HepG2 (cell line): ENCODE data around the gene EHD1. TPM values are rescaled to one million over a fixed set of nuclear protein-coding genes. Genes with fewer than 3 reads are reported as not detected.

Source experiments
- ATAC-seq: fragments of 200-7000 bp; cut with Tn5 transposase; 3 replicates; pipeline ENCODE4 v1.9.1; 2020; ENCODE audit warnings: mild to moderate bottlenecking, moderate library complexity
- BruUV-seq: library from RNA; stranded (reverse); fragments of 400-500 nt; replicated peaks from 2 replicates; lab custom pipeline; 2021; lab: Mats Ljungman, UMichigan
- CTCF ChIA-PET: fragments of 300-600 bp; formaldehyde crosslinking; extraction: SDS; loops from one replicate; lab custom pipeline; 2021; ENCODE audit warnings: low total read pairs, inconsistent platforms, low intra/inter-chr PET ratio; lab: Yijun Ruan, JAX
- POLR2A ChIA-PET: fragments of 350-600 bp; sonication (Branson Sonifier 250); formaldehyde crosslinking; loops from one replicate; lab custom pipeline; 2020; ENCODE audit warnings: antibody characterized with exemption, inconsistent platforms; lab: Yijun Ruan, JAX
- DNase-seq: peaks from one replicate; pipeline ENCODE4 v3.0.0-alpha.2; 2015; ENCODE audit warnings: low spot score
- FAIRE-seq: peaks from 3 replicates; lab custom pipeline; 2011; peaks lifted over from hg19 to GRCh38; lab: Jason Lieb, UNC
- H2AFZ ChIP-seq: one replicate; pipeline ENCODE4 v1.6.1; 2011; ENCODE audit warnings: low read length, inconsistent platforms
- H3K27ac ChIP-seq: fragments of 300-600 bp; 3 replicates; pipeline ENCODE4 v1.8.0; 2011; ENCODE audit warnings: mixed run types, mild to moderate bottlenecking, mixed read lengths, low read length, inconsistent platforms; ENCODE audit not compliant: insufficient read depth; ENCODE audit errors: extremely low read length
- H3K27me3 ChIP-seq, 2 experiments: fragments of 200-600 bp in 1 of 2; 2 replicates in 1 of 2; 3 replicates in 1 of 2; pipeline versions ENCODE4 v1.6.0 to v1.8.0; 2011; ENCODE audit warnings: low read length in 2 of 2, mild to moderate bottlenecking in 2 of 2, moderate library complexity in 2 of 2, inconsistent platforms in 1 of 2; ENCODE audit not compliant: insufficient read depth in 2 of 2, control insufficient read depth in 1 of 2
- H3K36me3 ChIP-seq, 2 experiments: fragments of 200-600 bp in 1 of 2; replicated peaks in 1 of 2; 2 replicates in 1 of 2; 3 replicates in 1 of 2; pipeline versions ENCODE4 v1.5.1 to v1.8.0; 2011; ENCODE audit warnings: low read length in 2 of 2, inconsistent platforms in 1 of 2; ENCODE audit not compliant: insufficient read depth in 2 of 2, control insufficient read depth in 1 of 2
- H3K4me1 ChIP-seq: 2 replicates; pipeline ENCODE4 v1.5.1; 2012; ENCODE audit warnings: low read length, inconsistent platforms; ENCODE audit not compliant: insufficient read depth
- H3K4me2 ChIP-seq: 2 replicates; pipeline ENCODE4 v1.6.0; 2011; ENCODE audit warnings: low read depth, low read length, inconsistent platforms
- H3K4me3 ChIP-seq, 3 experiments: fragments of 200-600 bp in 1 of 3; sonication (generic), shearing (Covaris generic) in 1 of 3; replicated peaks in 1 of 3; 2 replicates each; pipeline ENCODE4 v1.5.1; 2011 to 2016; ENCODE audit warnings: low read length in 3 of 3, inconsistent platforms in 2 of 3, low read depth in 2 of 3, mild to moderate bottlenecking in 2 of 3, control low read depth in 1 of 3, mixed read lengths in 1 of 3; ENCODE audit not compliant: insufficient read depth in 1 of 3
- H3K79me2 ChIP-seq: one replicate; pipeline ENCODE4 v1.6.1; 2011; ENCODE audit warnings: low read length, inconsistent platforms; ENCODE audit not compliant: insufficient read depth
- H3K9ac ChIP-seq: 2 replicates; pipeline ENCODE4 v1.6.0; 2011; ENCODE audit warnings: mild to moderate bottlenecking, low read depth, low read length, inconsistent platforms; ENCODE audit not compliant: insufficient read depth
- H3K9me3 ChIP-seq: 2 replicates; pipeline ENCODE4 v1.5.1; 2012; ENCODE audit warnings: mild to moderate bottlenecking, low read length
- H4K20me1 ChIP-seq: 2 replicates; pipeline ENCODE4 v1.6.0; 2011; ENCODE audit warnings: inconsistent platforms, mild to moderate bottlenecking, low read length, moderate library complexity; ENCODE audit not compliant: insufficient read depth
- CEBPG ChIP-seq: IDR thresholded peaks from 2 replicates; pipeline ENCODE4 v1.6.1; 2016
- MAFK ChIP-seq, 2 experiments: IDR thresholded peaks in 1 of 2; conservative IDR thresholded peaks in 1 of 2; 2 replicates each; pipeline ENCODE4 v1.6.1; 2011; ENCODE audit warnings: improper control_type of control experiment in 2 of 2, low read length in 2 of 2
- MAZ ChIP-seq, 2 experiments: sonication (generic) in 1 of 2; formaldehyde crosslinking in 1 of 2; IDR thresholded peaks; 2 replicates each; pipeline versions ENCODE4 v1.5.0 to v1.6.1; 2012 to 2020; ENCODE audit warnings: low read depth in 2 of 2, mild to moderate bottlenecking in 2 of 2, borderline replicate concordance in 1 of 2, improper control_type of control experiment in 1 of 2, low read length in 1 of 2, missing genetic modification reagents in 1 of 2, moderate library complexity in 1 of 2
- RAD21 ChIP-seq: fragments of 450-650 bp; formaldehyde crosslinking; IDR thresholded peaks from 2 replicates; pipeline ENCODE4 v1.5.0; 2020; ENCODE audit warnings: mild to moderate bottlenecking
- STAG1 ChIP-seq: sonication (generic); formaldehyde crosslinking; IDR thresholded peaks from 2 replicates; pipeline ENCODE4 v1.4.0; 2020; ENCODE audit warnings: missing genetic modification reagents
- ZIK1 ChIP-seq: sonication (generic); formaldehyde crosslinking; IDR thresholded peaks from 2 replicates; pipeline ENCODE4 v1.5.0; 2020; ENCODE audit warnings: mild to moderate bottlenecking, low read depth, missing genetic modification reagents, borderline replicate concordance
- ZNF562 ChIP-seq: sonication (generic); formaldehyde crosslinking; IDR thresholded peaks from 2 replicates; pipeline ENCODE4 v1.8.0; 2022; ENCODE audit warnings: missing genetic modification reagents, borderline replicate concordance
- WGBS: methylation state at CpG from one replicate; pipeline ENCODE4 v1.1.6; 2017; ENCODE audit warnings: low lambda C conversion rate; 5-methylcytosine and 5-hydroxymethylcytosine counted together
- in situ Hi-C: cut with HindIII; loops from 2 replicates; pipeline ENCODE4 v1.10.0; 2017; ENCODE audit warnings: low pct_unique_long_range_greater_than_20kb; ENCODE audit not compliant: extremely low pct_ligation_motif_present
- intact Hi-C: fragments of 100-400 bp; cut with micrococcal nuclease; formaldehyde crosslinking; loops from one replicate; pipeline ENCODE4 v1.10.0; 2022; ENCODE audit not compliant: unreplicated experiment
- polyA plus RNA-seq, 8 experiments: library from polyadenylated mRNA; depleted of rRNA in 3 of 8; stranded (reverse) in 7 of 8; unstranded in 1 of 8; fragments of >200 nt; fragmentation: Illumina TruSeq in 4 of 8; extraction: Trizol in 4 of 8; gene quantifications; 2 replicates each; pipeline versions ENCODE4 v1.2.1 to v1.2.3, GENCODE V29; 2011 to 2016; ENCODE audit warnings: low read depth in 4 of 8, missing spikeins in 1 of 8, mixed read lengths in 1 of 8; ENCODE audit not compliant: insufficient read depth in 1 of 8
- total RNA-seq, 5 experiments: library from RNA; depleted of rRNA; stranded (reverse); fragments of >200 nt; fragmentation: Illumina TruSeq; extraction: Trizol; gene quantifications; 2 replicates each; pipeline ENCODE4 v1.2.3, GENCODE V29; 2016; ENCODE audit warnings: low read depth in 1 of 5
- TF ChIP-seq, protein P1 (sequence below): IDR thresholded peaks from 2 replicates; pipeline ENCODE4 v1.6.1; 2012; ENCODE audit warnings: low read length, improper control_type of control experiment
- TF ChIP-seq, protein P2 (sequence below): sonication (generic); formaldehyde crosslinking; IDR thresholded peaks from 2 replicates; pipeline ENCODE4 v1.4.0; 2020; ENCODE audit warnings: missing genetic modification reagents
- TF ChIP-seq, protein P3 (sequence below): sonication (generic); formaldehyde crosslinking; IDR thresholded peaks from 2 replicates; pipeline ENCODE4 v1.4.0; 2020; ENCODE audit warnings: missing genetic modification reagents, borderline replicate concordance

The EHD1 gene
- total and polyA plus RNA-seq, 2 of the 13 experiments (the other 11 are each of a cell fraction or from before 2014, with no cell fraction given): 23.6 to 26.6 TPM

DNA sequence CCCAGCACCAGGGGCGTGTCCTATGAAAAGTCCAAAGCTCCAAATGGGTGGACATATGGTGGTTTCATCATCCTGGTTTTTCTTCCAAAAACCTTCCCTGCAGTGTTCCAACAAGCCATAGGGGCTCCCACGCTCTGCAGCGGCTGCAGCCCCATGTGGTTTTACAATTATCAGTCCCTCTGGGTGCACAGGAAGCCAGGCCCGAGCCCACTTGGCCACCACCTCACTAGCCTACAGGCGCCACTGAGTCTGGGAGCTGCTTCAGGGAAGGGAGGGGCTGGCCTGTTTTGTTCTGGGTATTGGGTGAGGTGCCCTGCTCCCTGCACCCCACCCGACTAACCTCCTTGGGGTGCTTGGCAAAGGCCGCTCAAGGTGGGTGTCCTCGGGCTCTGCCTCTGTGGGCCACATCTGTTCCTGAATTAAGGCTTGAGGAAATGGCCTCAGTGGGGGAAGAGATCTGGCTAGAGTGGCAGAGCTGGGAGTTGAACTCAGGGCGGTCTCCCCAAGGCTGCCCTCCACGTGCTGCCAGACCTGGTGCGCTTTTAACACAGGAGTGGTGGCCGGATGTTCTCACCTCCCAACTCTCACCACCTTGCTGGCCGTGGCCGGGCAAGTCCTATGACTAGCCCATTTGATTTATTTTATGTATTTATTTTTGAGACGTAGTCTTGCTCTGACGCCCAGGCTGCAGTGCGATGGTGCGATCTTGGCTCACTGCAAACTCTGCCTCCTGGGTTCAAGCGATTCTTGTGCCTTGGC, 28.6 kb downstream of the EHD1 start:
- CTCF ChIA-PET: interaction anchor here (1.3 to 4.5 kb wide), 2 partner anchors 44 to 62 kb away, joined by 3 to 72 read pairs; no protein-coding TSS in a partner anchor
- no peak overlapping the region for H3K9ac ChIP-seq
- H2AFZ ChIP-seq: no peak overlapping the region
- in situ Hi-C loops (loop anchor here (5.0 kb wide), 1 partner anchor 43 kb away; no protein-coding TSS in a partner anchor), intact Hi-C loops (loop anchor here (5.0 to 10.0 kb wide), 3 partner anchors 47 to 148 kb away; partner anchors contain the start of genes BATF2 and MAP4K2)
- H3K36me3 ChIP-seq: peaks cover 3 to 5% of the 10 kb centered on the region in 2 experiments; a peak in 3 of 5 replicates
- no TSS peak for BruUV-seq
- 89% methylated on average over 14 of the region's 19 CpGs for WGBS
- H3K4me2 ChIP-seq: no peak overlapping the region
- ATAC-seq: no peak
- no peaks in the 10 kb centered on the region for H3K79me2 ChIP-seq
- H3K9me3 ChIP-seq: no peaks in the 10 kb centered on the region
- DNase-seq: no peak
- H3K27ac ChIP-seq: no peak overlapping the region
- H3K4me1 ChIP-seq: peaks cover 62% of the 10 kb centered on the region
- no peak overlapping the region for H3K4me3 ChIP-seq
- no peak for FAIRE-seq
- POLR2A ChIA-PET: interaction anchor here (0.8 to 4.7 kb wide), 11 partner anchors 20 to 267 kb away, joined by 3 to 30 read pairs (median 6); partner anchors contain the start of genes EHD1, GPHA2, SF1 and ZNHIT2
- H4K20me1 ChIP-seq: no peaks in the 10 kb centered on the region
- no peaks in the 10 kb centered on the region for H3K27me3 ChIP-seq
- TF ChIP-seq, protein P1, sequence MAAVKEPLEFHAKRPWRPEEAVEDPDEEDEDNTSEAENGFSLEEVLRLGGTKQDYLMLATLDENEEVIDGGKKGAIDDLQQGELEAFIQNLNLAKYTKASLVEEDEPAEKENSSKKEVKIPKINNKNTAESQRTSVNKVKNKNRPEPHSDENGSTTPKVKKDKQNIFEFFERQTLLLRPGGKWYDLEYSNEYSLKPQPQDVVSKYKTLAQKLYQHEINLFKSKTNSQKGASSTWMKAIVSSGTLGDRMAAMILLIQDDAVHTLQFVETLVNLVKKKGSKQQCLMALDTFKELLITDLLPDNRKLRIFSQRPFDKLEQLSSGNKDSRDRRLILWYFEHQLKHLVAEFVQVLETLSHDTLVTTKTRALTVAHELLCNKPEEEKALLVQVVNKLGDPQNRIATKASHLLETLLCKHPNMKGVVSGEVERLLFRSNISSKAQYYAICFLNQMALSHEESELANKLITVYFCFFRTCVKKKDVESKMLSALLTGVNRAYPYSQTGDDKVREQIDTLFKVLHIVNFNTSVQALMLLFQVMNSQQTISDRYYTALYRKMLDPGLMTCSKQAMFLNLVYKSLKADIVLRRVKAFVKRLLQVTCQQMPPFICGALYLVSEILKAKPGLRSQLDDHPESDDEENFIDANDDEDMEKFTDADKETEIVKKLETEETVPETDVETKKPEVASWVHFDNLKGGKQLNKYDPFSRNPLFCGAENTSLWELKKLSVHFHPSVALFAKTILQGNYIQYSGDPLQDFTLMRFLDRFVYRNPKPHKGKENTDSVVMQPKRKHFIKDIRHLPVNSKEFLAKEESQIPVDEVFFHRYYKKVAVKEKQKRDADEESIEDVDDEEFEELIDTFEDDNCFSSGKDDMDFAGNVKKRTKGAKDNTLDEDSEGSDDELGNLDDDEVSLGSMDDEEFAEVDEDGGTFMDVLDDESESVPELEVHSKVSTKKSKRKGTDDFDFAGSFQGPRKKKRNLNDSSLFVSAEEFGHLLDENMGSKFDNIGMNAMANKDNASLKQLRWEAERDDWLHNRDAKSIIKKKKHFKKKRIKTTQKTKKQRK: no peak
- TF ChIP-seq CEBPG (peak; percentile 35; the same call in 1 of the 2 replicates), ZIK1 (CRISPR knock-in tag) (no peak), RAD21 (CRISPR knock-in tag) (no peak), MAFK (conservative IDR thresholded peaks at IDR 0.05 in 1 of 2, IDR thresholded peaks at IDR 0.05 in 1 of 2; ENCODE audit: low read length in 2 of 2) (no peak), MAZ (IDR thresholded peaks at IDR 0.05; ENCODE audit: borderline replicate concordance, low read depth, low read length) (no peak), MAZ (CRISPR knock-in tag; IDR thresholded peaks at IDR 0.05; ENCODE audit: low read depth) (0 out of 2 replicates have a peak, but pooled peaks have one; percentile 8), STAG1 (CRISPR knock-in tag) (peak; percentile 19; the same call in 1 of the 2 replicates), ZNF562 (CRISPR knock-in tag) (no peak)
- TF ChIP-seq, protein P2, sequence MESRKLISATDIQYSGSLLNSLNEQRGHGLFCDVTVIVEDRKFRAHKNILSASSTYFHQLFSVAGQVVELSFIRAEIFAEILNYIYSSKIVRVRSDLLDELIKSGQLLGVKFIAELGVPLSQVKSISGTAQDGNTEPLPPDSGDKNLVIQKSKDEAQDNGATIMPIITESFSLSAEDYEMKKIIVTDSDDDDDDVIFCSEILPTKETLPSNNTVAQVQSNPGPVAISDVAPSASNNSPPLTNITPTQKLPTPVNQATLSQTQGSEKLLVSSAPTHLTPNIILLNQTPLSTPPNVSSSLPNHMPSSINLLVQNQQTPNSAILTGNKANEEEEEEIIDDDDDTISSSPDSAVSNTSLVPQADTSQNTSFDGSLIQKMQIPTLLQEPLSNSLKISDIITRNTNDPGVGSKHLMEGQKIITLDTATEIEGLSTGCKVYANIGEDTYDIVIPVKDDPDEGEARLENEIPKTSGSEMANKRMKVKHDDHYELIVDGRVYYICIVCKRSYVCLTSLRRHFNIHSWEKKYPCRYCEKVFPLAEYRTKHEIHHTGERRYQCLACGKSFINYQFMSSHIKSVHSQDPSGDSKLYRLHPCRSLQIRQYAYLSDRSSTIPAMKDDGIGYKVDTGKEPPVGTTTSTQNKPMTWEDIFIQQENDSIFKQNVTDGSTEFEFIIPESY (CRISPR knock-in tag): peak; percentile 30; the same call in 1 of the 2 replicates
- TF ChIP-seq, protein P3, sequence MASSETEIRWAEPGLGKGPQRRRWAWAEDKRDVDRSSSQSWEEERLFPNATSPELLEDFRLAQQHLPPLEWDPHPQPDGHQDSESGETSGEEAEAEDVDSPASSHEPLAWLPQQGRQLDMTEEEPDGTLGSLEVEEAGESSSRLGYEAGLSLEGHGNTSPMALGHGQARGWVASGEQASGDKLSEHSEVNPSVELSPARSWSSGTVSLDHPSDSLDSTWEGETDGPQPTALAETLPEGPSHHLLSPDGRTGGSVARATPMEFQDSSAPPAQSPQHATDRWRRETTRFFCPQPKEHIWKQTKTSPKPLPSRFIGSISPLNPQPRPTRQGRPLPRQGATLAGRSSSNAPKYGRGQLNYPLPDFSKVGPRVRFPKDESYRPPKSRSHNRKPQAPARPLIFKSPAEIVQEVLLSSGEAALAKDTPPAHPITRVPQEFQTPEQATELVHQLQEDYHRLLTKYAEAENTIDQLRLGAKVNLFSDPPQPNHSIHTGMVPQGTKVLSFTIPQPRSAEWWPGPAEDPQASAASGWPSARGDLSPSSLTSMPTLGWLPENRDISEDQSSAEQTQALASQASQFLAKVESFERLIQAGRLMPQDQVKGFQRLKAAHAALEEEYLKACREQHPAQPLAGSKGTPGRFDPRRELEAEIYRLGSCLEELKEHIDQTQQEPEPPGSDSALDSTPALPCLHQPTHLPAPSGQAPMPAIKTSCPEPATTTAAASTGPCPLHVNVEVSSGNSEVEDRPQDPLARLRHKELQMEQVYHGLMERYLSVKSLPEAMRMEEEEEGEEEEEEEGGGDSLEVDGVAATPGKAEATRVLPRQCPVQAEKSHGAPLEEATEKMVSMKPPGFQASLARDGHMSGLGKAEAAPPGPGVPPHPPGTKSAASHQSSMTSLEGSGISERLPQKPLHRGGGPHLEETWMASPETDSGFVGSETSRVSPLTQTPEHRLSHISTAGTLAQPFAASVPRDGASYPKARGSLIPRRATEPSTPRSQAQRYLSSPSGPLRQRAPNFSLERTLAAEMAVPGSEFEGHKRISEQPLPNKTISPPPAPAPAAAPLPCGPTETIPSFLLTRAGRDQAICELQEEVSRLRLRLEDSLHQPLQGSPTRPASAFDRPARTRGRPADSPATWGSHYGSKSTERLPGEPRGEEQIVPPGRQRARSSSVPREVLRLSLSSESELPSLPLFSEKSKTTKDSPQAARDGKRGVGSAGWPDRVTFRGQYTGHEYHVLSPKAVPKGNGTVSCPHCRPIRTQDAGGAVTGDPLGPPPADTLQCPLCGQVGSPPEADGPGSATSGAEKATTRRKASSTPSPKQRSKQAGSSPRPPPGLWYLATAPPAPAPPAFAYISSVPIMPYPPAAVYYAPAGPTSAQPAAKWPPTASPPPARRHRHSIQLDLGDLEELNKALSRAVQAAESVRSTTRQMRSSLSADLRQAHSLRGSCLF: no peak
